NCI-H1092 (cell line): ENCODE data around the gene OMP.

Experiments
- DNase-seq: peaks from one replicate; lab custom pipeline; 2025; lab: John Stamatoyannopoulos, UW

The OMP gene

GRCh38 chr11:77124488-77124887 lies 21.8 kb downstream of the OMP start:
- DNase-seq = no peak

- DNase-seq = no peak
These were observed 22.6 kb downstream of the OMP start for GRCh38 chr11:77125191-77125590.

DNA sequence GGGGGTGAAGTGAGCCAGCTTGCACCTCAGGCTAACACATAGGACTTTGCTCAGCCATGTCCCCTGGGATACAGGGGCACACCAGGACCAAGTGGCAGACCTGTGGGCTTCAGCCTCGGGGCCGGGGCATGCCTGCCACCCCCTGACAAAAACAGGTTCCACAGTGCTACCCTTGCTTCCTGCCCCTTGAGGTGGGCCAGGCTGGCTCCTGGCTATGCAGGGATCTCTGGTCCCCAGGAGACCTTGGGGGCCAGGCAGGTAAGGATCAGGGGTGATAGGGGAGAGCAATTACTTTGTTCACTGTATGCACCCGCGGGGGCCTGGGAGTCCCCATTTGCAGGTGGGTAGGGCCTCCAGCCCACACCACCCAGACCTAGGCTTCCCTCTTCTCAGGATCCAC lies 23.1 kb downstream of the OMP start:
- no peak for DNase-seq

DNA sequence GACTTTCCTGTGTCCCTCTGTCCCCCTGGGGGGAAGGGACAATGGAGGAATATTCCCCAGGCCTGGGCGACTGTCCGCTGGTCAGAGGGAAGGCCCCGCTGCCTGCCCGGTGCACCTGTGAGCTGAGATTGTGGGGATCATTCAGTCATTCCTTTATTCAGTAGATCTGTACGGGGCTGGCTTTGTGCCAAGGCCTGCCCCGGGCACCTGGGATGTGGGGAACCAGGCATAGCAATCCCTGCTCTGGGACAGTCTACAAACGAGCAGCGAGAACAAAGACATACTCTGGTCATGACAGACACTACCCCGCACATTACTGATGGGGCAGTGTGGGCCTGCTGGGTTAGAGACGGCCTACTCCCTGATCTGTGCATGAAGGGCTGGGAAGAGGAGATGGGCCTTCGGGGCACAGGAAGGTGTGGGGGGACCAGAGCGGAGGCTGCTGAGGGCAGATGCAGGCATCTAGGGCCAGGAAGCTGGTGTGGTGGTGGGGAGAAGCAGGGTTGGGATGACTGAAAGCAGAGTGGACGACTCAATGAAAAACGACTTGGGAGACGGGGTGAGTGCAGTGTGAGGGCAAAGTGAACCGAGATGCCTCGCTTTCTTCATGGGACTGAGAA lies 23.6 kb downstream of the OMP start:
- DNase-seq = no peak

DNA sequence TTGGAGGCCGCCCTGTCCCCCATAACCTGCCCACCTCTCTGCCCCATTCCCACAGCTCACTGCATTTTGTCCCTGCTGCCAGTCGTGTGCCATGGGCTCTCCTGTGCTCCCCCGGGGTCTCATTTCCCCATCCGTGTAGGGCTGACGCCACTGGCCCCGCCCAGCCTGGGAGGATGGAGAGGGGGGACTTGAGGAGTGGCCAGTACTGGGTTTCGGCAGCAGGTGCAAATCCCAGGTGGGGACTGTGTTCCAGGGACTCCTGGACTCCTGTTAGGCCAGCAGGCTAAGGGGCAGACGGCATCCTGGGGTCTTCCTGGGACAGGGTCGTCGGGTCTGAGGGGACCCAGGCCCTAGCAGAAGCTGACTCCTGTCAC lies 24.2 kb downstream of the OMP start:
- peak; percentile 14 for DNase-seq

GRCh38 chr11:77127235-77127911 lies 24.7 kb downstream of the OMP start:
- peak; percentile 57 for DNase-seq

DNA sequence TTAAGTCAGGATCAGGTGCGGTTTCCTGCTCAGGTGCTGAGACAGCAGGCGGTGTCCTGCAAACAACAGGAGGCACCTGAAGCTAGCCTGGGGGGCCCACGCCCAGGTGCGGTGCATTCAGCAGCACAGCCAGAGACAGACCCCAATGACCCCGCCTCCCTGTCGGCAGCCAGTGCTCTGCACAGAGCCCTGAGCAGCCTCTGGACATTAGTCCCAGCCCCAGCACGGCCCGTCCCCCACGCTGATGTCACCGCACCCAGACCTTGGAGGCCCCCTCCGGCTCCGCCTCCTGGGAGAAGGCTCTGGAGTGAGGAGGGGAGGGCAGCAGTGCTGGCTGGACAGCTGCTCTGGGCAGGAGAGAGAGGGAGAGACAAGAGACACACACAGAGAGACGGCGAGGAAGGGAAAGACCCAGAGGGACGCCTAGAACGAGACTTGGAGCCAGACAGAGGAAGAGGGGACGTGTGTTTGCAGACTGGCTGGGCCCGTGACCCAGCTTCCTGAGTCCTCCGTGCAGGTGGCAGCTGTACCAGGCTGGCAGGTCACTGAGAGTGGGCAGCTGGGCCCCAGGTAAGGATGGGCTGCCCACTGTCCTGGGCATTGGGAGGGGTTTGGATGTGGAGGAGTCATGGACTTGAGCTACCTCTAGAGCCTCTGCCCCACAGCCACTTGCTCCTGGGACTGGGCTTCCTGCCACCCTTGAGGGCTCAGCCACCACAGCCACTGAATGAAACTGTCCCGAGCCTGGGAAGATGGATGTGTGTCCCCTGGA lies 25.5 kb downstream of the OMP start, which contains the start of gene MYO7A:
Gene MYO7A, plus strand, starts transcription at position 327 of the 772 bp plus-strand sequence. CDS start 2,389 bp downstream, outside the sequence.
- peak; percentile 69 for DNase-seq

GRCh38 chr11:77129069-77129841 lies 26.6 kb downstream of the OMP start:
- no peak for DNase-seq

GRCh38 chr11:77129842-77130756 lies 27.5 kb downstream of the OMP start:
- DNase-seq = no peak

- no peak for DNase-seq
These were observed 28.3 kb downstream of the OMP start for GRCh38 chr11:77130763-77131513.

- no peak for DNase-seq
These were observed 28.9 kb downstream of the OMP start for GRCh38 chr11:77131560-77131959.

DNA sequence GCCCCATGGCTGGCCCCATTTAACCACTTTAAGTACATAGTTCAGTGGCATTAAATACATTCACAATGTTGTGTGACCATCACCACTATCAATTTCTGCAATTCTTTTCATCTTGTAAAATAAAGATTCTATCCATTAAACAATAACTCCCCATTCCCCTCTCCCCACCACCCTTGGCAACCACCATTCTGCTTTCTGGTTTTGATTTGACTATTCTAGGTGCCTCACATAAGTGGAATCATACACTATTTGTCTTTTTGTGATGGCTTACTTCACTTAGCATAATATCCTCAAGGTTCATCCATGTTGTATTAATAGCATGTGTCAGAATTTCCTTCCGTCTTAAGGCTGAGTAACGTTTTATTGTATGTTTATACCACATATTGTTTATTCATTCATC lies 32.4 kb downstream of the OMP start:
- DNase-seq = no peak

GRCh38 chr11:77136074-77136473 lies 33.4 kb downstream of the OMP start:
- no peak for DNase-seq

- DNase-seq = no peak
These were observed 34.3 kb downstream of the OMP start for GRCh38 chr11:77136784-77137420.

DNA sequence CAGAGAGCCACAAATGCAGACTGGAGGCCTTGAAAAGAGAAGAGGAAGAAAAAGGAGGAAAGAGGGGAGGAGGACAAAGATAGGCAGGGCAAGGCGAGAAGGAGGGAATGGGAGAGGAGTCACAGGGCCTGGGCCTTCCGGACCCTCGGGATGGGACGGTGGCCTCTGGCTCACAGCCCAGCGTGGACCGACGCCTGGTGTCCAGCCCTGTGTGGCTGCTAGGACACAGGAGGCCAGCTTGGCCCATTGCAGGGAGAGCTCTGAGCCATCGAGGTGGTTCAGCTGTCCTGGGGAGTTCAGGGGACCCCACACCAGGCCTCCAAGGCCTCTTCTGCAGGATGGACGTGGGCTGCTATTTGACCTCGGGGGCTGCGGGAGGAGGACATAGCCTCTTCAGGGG lies 34.8 kb downstream of the OMP start:
- no peak for DNase-seq

GRCh38 chr11:77138106-77138649 lies 35.5 kb downstream of the OMP start:
- no peak for DNase-seq

DNA sequence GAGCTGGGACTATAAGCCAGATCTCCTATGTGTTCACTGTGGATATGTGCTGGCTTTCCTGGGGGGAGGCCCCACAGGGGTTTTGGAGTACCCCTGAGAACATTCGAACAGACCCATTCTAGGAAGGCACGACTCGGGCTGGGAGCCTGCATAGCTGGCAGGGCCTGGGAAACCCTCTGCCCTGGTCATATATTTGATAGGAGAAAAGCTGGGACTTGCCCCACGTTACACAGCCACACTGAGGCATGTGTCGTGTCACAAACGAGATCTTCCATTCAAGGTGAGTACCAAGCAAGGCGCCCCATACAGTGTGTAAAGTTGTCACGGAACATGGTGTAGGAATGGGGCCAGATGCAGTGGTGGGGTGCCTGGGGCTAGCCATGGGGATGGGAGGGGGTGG lies 36.6 kb downstream of the OMP start:
- DNase-seq = no peak

- no peak for DNase-seq
These were observed 37.7 kb downstream of the OMP start for GRCh38 chr11:77140231-77140851.

GRCh38 chr11:77141034-77141433 lies 38.4 kb downstream of the OMP start:
- peak; percentile 42 for DNase-seq
